Choroid plexus epithelial cell (primary cell): ENCODE measurements around the gene SYCE1.

ENCODE experiments used
- DNase-seq: peaks from one replicate; pipeline ENCODE4 v3.0.0-alpha.2; 2010; ENCODE audit warnings: low read depth
- H3K4me3 ChIP-seq: 2 replicates; pipeline ENCODE4 v1.5.1; 2011; ENCODE audit warnings: low read depth, mild to moderate bottlenecking, control low read depth, low read length, moderate library complexity
- CTCF ChIP-seq: conservative IDR thresholded peaks from 2 replicates; pipeline ENCODE4 v1.5.1; 2011; ENCODE audit warnings: low read depth, mild to moderate bottlenecking, control low read depth, inconsistent platforms, low read length, moderate library complexity

Gene SYCE1

GRCh38 chr10:133529576-133529946 is 35.8 kb downstream of the SYCE1 start:
- TF ChIP-seq CTCF = no peak

GRCh38 chr10:133528845-133529575 is 36.4 kb downstream of the SYCE1 start:
- H3K4me3 ChIP-seq = no peak overlapping the region
- peak; percentile 36 for DNase-seq
- no peak for TF ChIP-seq CTCF

More at GRCh38 chr10:133529576-133529946, 35.8 kb downstream of the SYCE1 start:
- no peak for DNase-seq
- no peak overlapping the region for H3K4me3 ChIP-seq

GRCh38 chr10:133528296-133528844 is 37.0 kb downstream of the SYCE1 start:
- H3K4me3 ChIP-seq = no peak overlapping the region
- no peak for DNase-seq
- TF ChIP-seq CTCF = no peak

- H3K4me3 ChIP-seq = no peak overlapping the region
- DNase-seq = no peak
- no peak for TF ChIP-seq CTCF
Observed at GRCh38 chr10:133527771-133528271, 37.6 kb downstream of the SYCE1 start.

GRCh38 chr10:133526957-133527588 is 38.3 kb downstream of the SYCE1 start, which contains the start of gene CYP2E1:
CYP2E1 (plus strand) TSS chr10:133527363; CDS start chr10:133527396, 33 bp downstream.
- no peak within 1 kb of the TSS for H3K4me3 ChIP-seq
- TF ChIP-seq CTCF = no peak
- no peak for DNase-seq

- H3K4me3 ChIP-seq = no peak overlapping the region
- no peak for DNase-seq
- no peak for TF ChIP-seq CTCF
Observed at GRCh38 chr10:133525444-133525843, 39.9 kb downstream of the SYCE1 start.
